ENCODE results near the gene COMP.

Gene COMP

GRCh38 chr19:18768997-18769891 is 21.9 kb downstream of the COMP start:
- DNase-seq, result no peak

- no peak for DNase-seq
Observed at GRCh38 chr19:18768046-18768771, 22.9 kb downstream of the COMP start.

- DNase-seq, result no peak
Observed at GRCh38 chr19:18765224-18765623, 25.9 kb downstream of the COMP start.

GRCh38 chr19:18764591-18765051 is 26.5 kb downstream of the COMP start:
- DNase-seq, result no peak

- DNase-seq, result no peak
Observed at GRCh38 chr19:18763674-18764590, 27.2 kb downstream of the COMP start.

GRCh38 chr19:18762125-18763023 is 28.7 kb downstream of the COMP start:
- DNase-seq, result no peak

- DNase-seq, result no peak
Observed at GRCh38 chr19:18761531-18762110, 29.5 kb downstream of the COMP start.

- no peak for DNase-seq
Observed at GRCh38 chr19:18760440-18761383, 30.4 kb downstream of the COMP start.

GRCh38 chr19:18759995-18760426 is 31.1 kb downstream of the COMP start:
- no peak for DNase-seq

GRCh38 chr19:18759304-18759994 is 31.7 kb downstream of the COMP start:
- no peak for DNase-seq

- no peak for DNase-seq
Observed at GRCh38 chr19:18756896-18757295, 34.2 kb downstream of the COMP start.

GRCh38 chr19:18754501-18754900 is 36.6 kb downstream of the COMP start:
- DNase-seq, result no peak

- DNase-seq, result no peak
Observed at GRCh38 chr19:18751571-18751970, 39.5 kb downstream of the COMP start.

GRCh38 chr19:18750295-18750970 is 40.7 kb downstream of the COMP start:
- no peak for DNase-seq

GRCh38 chr19:18749362-18750231 is 41.5 kb downstream of the COMP start:
- DNase-seq, result no peak

- DNase-seq, result no peak
Observed at GRCh38 chr19:18746401-18747325, 44.4 kb downstream of the COMP start.

- DNase-seq, result no peak
Observed at GRCh38 chr19:18745931-18746330, 45.2 kb downstream of the COMP start.
